Brain microvascular endothelial cell (primary cell): ENCODE measurements around the gene DNAJC3.
"Not testable (repeated sequence)": the region's sequence is repeated elsewhere in the genome, so short reads cannot be mapped to it uniquely, and the experiment has no call there.

Experiments used
- DNase-seq: peaks from one replicate; pipeline ENCODE4 v3.0.0-alpha.2; 2020
- H3K27ac ChIP-seq: fragments of 250-450 bp; sonication (Bioruptor Pico); 2 replicates; pipeline ENCODE4 v1.5.1; 2020; ENCODE audit warnings: mild to moderate bottlenecking, moderate library complexity
- H3K27me3 ChIP-seq: fragments of 250-450 bp; sonication (Bioruptor Pico); replicated peaks from 2 replicates; pipeline ENCODE4 v1.5.1; 2020; ENCODE audit warnings: mild to moderate bottlenecking
- H3K36me3 ChIP-seq: fragments of 250-450 bp; sonication (Bioruptor Pico); replicated peaks from 2 replicates; pipeline ENCODE4 v1.5.1; 2020; ENCODE audit warnings: mild to moderate bottlenecking
- H3K4me3 ChIP-seq: 2 replicates; pipeline ENCODE4 v1.5.1; 2011; ENCODE audit warnings: low read depth, mild to moderate bottlenecking, control low read depth, low read length, moderate library complexity
- in situ Hi-C: cut with HindIII; loops from 2 replicates; pipeline ENCODE4 v1.10.0; 2017; ENCODE audit warnings: low sequenced_read_pairs, low pct_ligation_motif_present
- TF ChIP-seq, protein P1 (sequence below): IDR thresholded peaks from 2 replicates; pipeline ENCODE4 v1.5.1; 2011; ENCODE audit warnings: low read depth, mild to moderate bottlenecking, moderate library complexity, low read length, control low read depth, inconsistent platforms; ENCODE audit errors: missing control alignments

Gene DNAJC3

DNA sequence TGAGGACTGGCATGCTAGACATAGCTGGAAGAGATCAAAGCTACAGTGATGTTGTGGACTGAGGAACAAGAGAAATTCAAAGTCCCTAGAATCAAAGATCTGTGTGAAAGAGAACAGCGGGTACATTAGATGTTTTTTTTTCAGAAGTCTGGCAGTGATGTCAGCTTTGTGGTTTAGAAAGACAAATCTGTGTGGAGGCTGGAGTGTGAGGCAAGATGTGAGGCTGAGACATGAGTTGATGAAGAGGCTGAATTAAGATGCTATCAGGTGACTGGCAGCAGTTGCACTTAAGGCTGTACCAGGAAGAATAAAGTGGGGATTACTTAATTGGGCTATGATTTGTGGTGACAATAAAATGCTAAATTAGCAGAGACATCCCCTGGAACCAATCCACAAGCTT is 46.5 kb downstream of the DNAJC3 start:
- Histone ChIP-seq H3K36me3 (no peaks in the 10 kb centered on the region), H3K27me3 (no peaks in the 10 kb centered on the region), H3K27ac (no peak overlapping the region), H3K4me3 (no peak overlapping the region)
- in situ Hi-C loops: no loop called here
- TF ChIP-seq, protein P1, sequence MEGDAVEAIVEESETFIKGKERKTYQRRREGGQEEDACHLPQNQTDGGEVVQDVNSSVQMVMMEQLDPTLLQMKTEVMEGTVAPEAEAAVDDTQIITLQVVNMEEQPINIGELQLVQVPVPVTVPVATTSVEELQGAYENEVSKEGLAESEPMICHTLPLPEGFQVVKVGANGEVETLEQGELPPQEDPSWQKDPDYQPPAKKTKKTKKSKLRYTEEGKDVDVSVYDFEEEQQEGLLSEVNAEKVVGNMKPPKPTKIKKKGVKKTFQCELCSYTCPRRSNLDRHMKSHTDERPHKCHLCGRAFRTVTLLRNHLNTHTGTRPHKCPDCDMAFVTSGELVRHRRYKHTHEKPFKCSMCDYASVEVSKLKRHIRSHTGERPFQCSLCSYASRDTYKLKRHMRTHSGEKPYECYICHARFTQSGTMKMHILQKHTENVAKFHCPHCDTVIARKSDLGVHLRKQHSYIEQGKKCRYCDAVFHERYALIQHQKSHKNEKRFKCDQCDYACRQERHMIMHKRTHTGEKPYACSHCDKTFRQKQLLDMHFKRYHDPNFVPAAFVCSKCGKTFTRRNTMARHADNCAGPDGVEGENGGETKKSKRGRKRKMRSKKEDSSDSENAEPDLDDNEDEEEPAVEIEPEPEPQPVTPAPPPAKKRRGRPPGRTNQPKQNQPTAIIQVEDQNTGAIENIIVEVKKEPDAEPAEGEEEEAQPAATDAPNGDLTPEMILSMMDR: no peak
- DNase-seq: no peak

- no peak for DNase-seq
- H3K4me3 ChIP-seq: no peak overlapping the region
- no peak overlapping the region for H3K27ac ChIP-seq
- TF ChIP-seq, protein P1: no peak
- H3K27me3 ChIP-seq: no peaks in the 10 kb centered on the region
- no peaks in the 10 kb centered on the region for H3K36me3 ChIP-seq
- in situ Hi-C loops: no loop called here
These were observed 47.3 kb downstream of the DNAJC3 start for GRCh38 chr13:95724252-95724651.

- Histone ChIP-seq H3K27ac (no peak overlapping the region), H3K27me3 (no peaks in the 10 kb centered on the region), H3K36me3 (no peaks in the 10 kb centered on the region), H3K4me3 (no peak overlapping the region)
- TF ChIP-seq, protein P1: no peak
- in situ Hi-C loops: no loop called here
- DNase-seq: no peak
These were observed 49.9 kb downstream of the DNAJC3 start for GRCh38 chr13:95726876-95727275.

DNA sequence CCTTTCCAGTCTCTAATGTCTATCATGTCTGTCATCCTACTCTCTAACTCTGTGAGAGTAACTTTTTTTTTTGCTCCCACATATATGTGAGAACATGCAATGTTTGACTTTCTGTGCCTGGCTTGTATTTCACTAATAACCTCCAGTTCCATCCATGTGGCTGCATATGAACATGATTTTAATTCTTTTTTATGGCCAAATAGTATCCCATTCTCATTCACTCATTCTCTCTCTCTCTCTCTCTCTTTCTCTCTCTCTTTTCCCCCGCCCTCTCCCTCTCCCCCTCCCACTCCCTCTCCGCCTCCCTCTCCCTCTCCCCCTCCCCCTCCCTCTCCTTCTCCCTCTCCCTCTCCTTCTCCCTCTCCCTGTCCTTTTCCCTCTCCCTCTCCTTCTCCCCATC is 52.0 kb downstream of the DNAJC3 start:
- H3K27ac ChIP-seq: no peak overlapping the region
- no peaks in the 10 kb centered on the region for H3K27me3 ChIP-seq
- in situ Hi-C loops: no loop called here
- no peak overlapping the region for H3K4me3 ChIP-seq
- no peaks in the 10 kb centered on the region for H3K36me3 ChIP-seq
- TF ChIP-seq, protein P1: no peak
- no peak for DNase-seq

DNA sequence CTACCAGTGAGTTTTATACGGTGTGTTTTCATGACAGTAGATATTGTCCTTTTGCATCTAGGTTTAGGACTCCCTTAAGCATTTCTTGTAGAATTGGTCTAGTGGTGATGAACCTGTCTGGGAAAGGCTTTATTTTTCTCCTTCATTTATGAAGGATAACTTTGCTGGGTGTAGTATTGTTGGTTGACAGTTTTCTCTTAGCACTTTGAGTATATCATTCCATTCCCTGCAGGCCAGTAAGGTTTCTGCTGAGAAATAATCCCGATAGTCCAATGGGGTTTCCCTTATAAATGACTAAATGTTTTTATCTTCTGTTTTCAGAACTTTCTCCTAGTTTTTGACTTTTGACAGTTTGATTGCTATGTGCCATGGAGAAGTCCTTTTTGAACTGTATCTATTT is 57.2 kb downstream of the DNAJC3 start:
- no peak overlapping the region for H3K27ac ChIP-seq
- no peaks in the 10 kb centered on the region for H3K27me3 ChIP-seq
- in situ Hi-C loops: no loop called here
- H3K4me3 ChIP-seq: no peak overlapping the region
- TF ChIP-seq, protein P1: no peak
- H3K36me3 ChIP-seq: no peaks in the 10 kb centered on the region
- DNase-seq: no peak

DNA sequence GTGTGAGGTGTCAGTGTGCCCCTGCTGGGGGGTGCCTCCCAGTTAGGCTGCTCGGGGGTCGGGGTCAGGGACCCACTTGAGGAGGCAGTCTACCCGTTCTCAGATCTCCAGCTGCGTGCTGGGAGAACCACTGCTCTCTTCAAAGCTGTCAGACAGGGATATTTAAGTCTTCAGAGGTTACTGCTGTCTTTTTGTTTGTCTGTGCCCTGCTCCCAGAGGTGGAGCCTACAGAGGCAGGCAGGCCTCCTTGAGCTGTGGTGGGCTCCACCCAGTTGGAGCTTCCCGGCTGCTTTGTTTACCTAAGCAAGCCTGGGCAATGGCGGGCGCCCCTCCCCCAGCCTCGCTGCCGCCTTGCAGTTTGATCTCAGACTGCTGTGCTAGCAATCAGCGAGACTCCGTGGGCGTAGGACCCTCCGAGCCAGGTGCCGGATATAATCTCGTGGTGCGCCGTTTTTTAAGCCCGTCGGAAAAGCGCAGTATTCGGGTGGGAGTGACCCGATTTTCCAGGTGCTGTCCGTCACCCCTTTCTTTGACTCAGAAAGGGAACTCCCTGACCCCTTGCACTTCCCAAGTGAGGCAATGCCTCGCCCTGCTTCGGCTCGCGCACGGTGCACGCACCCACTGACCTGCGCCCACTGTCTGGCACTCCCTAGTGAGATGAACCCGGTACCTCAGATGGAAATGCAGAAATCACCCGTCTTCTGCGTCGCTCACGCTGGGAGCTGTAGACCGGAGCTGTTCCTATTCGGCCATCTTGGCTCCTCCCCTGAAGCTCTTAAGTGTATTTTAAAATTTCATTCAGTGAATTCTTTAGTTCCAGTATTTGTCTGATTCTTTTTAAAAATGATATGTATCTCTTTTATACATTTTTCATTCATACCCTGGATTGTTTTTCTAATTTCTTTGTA is 63.4 kb downstream of the DNAJC3 start:
- H3K36me3 ChIP-seq, in situ Hi-C loops, H3K27ac ChIP-seq, H3K4me3 ChIP-seq, H3K27me3 ChIP-seq, DNase-seq: not testable (repeated sequence)
